ENCODE measurements around the gene RBM3. TPM values are rescaled to one million over a fixed set of nuclear protein-coding genes. Genes with fewer than 3 reads are reported as not detected.
A peak's percentile ranks its signal among the peaks of the same experiment; 100 is the strongest.

The RBM3 gene
- total RNA-seq, 1 experiment from 2014 or later, result 175 TPM

DNA sequence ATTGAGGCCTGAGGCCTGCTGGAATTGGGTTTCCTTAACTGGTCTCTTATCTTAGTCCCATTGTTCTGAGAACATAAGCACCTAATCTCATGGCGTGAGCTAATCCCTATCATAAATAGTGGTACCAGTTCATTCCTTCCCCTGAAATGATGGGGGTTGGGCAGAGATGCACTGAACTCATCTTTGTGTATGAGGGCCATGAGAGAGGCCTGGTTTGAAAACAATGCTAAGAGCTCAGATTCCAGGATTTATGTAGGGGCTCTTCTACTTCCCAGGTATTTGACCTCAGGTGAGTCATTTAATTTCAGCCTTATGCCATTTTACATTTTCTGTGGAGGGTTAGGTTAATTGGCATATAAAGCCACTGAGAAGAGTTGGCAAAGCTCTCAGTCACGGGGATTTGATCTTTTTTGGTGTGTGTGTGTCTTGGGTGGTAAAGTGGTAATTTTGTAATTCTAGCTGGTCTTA is 4.4 kb downstream of the RBM3 start:
- no peak for DNase-seq (ENCODE audit: low spot score)

DNA sequence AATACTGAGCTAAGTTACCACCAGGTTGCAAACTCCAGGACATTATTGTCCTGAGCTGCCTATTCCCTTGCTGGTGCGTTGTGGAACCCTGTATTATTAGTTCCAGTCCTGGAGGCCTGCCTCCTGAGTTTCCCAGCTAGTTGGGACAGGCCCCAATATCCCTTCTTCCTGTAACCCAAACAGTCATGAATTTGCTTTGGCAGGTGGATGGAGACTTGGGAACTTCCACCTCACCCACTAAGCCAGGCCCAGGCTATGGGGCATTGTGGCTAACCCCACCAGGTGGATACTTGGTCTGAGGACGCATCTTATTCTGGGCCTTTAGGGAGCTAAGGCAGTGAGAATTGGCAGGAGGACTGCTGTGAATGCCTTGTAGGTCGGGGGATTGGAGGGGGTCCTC is 5.0 kb downstream of the RBM3 start:
- no peak for DNase-seq (ENCODE audit: low spot score)

DNA sequence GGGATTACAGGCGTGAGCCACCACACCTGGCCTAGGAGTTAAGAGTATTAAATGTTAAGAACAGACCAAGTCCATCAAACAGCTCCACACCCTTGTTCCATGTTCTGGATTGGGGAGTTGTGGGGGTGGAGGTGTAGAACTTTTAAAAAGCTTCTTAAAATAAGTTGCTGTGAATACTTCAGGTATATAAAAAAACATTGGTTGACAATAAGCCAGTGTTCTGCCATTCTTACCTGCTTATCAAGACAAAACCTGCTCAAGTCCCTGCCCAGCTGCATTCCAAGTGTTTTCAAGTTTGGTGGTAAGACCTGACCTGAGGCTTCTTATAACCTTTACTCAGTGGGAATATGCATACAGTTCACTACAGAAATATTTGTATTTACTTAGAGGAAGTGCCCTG is 6.4 kb downstream of the RBM3 start:
- DNase-seq (ENCODE audit: low spot score), result no peak

DNA sequence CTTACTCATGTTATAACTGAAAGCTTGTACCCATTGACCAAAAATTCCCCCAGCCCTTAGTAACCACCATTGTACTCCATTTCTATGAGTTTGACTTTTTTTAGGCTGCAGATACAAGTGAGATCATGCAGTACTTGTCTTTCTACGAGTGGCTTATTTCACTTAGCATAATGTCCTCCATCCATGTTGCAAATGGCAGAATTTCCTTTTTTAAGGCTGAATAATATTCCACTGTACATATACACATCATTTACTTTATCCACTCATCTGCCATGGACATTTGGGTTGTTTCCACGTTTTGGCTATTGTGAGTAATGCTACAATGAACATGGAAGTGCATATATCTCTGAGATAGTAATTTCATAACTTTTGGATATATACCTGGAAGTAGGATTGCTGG is 10.4 kb downstream of the RBM3 start:
- no peak for DNase-seq (ENCODE audit: low spot score)

DNA sequence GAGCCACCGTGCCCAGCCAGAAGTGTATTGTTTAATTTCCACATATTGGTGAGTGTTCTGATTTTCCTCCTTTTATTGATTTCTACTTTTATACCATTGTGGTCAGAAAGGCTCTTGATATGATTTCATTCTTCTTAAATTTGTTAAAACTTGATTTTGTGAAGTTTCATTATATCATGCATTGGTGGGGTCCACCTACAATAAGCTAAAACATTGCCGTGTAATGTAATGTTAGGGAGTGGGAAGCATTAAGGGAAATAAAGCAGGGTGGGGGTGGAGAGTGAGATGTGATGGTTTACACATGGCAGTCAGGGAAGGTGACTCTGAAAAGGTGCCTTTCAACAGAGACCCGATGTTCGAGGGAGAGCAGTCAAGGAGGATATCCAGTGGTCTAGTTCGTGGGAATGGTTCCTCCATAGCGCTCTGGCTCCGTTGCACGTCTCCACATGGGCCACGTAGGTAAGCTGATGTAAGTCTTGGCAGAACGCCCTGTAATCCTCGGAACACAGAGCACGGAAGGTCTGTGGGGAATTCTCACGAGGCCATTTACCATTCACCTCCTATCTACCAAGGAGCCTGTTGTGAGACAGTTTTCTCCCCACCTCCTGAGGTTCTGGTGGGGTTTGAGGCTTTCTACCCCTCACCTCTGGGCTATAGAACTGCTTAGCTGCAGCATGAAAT is 15.3 kb downstream of the RBM3 start:
- DNase-seq (ENCODE audit: low spot score), result no peak

GRCh38 chrX:48590203-48591103 is 16.2 kb downstream of the RBM3 start:
- DNase-seq (ENCODE audit: low spot score), result no peak

GRCh38 chrX:48591255-48591791 is 17.0 kb downstream of the RBM3 start:
- DNase-seq (ENCODE audit: low spot score), result peak; percentile 88

GRCh38 chrX:48592971-48593370 is 18.7 kb downstream of the RBM3 start:
- DNase-seq (ENCODE audit: low spot score), result no peak

DNA sequence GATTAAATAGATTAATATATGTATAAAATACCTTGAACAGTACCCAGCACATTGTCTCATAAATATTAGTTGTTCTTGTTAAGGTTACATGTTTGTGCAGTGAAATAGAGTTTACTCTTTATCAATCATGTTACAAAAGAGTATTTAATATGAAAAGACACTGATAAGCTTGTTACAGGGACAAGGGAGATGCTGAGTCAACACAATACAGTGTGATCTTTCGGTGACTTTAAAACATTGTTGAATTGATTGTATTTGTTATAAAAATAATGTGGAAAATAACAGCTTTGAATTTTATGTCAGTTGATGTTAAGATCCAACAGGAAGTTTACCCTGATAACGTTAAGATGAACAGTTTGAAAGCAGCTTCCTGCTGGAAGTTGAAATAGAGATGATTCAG is 21.6 kb downstream of the RBM3 start:
- DNase-seq (ENCODE audit: low spot score), result no peak

GRCh38 chrX:48597353-48598264 is 23.3 kb downstream of the RBM3 start, which contains the start of gene WDR13:
WDR13 (plus strand) TSS chrX:48597492; CDS start chrX:48597997, 505 bp downstream.
- peak; percentile 92 for DNase-seq (ENCODE audit: low spot score)

DNA sequence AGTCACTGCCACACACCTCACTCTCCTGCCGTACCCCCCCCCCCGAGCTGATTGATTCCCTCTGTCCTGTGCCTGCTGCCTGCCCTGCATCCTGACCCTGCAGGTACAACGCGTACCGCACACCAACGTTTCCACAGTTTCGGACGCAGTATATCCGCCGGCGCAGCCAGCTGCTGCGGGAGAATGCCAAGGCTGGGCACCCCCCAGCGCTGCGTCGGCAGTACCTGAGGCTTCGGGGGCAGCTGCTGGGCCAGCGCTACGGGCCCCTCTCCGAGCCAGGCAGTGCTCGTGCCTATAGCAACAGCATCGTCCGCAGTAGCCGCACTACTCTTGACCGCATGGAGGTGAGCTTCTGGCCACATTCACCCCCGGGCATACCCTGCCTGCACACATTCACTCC is 24.3 kb downstream of the RBM3 start:
- DNase-seq (ENCODE audit: low spot score), result no peak

- no peak for DNase-seq (ENCODE audit: low spot score)
Measured at GRCh38 chrX:48599341-48599740, 25.1 kb downstream of the RBM3 start.

DNA sequence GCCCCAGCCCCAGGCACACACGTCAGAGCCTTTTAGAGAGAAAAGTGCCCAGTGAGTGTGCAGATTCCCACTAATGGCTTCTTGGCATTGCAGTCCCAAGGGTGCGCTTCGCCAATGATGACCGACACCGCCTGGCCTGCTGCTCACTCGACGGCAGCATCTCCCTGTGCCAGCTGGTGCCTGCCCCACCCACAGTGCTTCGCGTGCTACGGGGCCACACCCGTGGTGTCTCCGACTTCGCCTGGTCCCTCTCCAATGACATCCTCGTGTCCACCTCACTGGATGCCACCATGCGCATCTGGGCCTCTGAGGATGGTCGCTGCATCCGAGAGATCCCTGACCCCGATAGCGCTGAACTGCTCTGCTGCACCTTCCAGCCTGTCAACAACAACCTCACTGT is 25.9 kb downstream of the RBM3 start:
- no peak for DNase-seq (ENCODE audit: low spot score)

DNA sequence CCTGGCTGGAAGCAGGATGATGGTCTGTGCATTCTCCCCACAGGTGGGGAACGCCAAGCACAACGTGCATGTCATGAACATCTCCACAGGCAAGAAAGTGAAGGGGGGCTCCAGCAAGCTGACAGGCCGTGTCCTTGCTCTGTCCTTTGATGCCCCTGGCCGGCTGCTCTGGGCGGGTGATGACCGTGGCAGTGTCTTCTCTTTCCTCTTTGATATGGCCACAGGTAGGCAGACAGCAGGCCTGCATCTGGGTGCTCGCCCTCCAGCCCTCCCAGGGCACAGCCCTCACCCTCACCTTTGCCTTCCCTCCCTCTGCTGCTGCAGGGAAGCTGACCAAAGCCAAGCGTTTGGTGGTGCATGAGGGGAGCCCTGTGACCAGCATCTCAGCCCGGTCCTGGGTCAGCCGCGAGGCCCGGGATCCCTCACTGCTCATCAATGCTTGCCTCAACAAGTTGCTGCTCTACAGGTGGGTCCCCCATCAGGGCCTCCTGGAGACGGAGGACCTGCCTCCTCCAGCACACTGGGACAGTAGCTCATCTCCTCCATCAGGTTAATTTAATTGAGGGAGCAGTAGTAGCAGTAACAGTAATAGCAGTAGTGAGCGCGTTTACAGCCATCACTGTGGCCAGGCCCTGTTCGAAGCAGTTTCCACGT is 27.6 kb downstream of the RBM3 start:
- no peak for DNase-seq (ENCODE audit: low spot score)

DNA sequence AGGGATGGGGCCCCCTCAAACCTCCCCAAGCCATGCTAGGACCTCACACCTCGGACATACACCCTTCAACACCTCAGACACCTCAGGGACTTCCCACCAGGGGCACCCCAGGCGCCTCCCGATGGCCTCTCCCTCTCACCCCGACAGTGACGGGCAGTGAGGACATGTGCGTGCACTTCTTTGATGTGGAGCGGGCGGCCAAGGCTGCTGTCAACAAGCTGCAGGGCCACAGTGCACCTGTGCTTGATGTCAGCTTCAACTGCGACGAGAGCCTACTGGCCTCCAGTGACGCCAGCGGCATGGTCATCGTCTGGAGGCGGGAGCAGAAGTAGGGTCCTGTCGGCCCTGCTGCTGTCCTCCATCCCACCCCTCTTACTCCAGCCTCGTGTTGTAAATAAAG is 30.4 kb downstream of the RBM3 start:
- no peak for DNase-seq (ENCODE audit: low spot score)

GRCh38 chrX:48606091-48606490 is 31.8 kb downstream of the RBM3 start:
- DNase-seq (ENCODE audit: low spot score), result no peak

GRCh38 chrX:48611703-48612102 is 37.4 kb downstream of the RBM3 start:
- no peak for DNase-seq (ENCODE audit: low spot score)

DNA sequence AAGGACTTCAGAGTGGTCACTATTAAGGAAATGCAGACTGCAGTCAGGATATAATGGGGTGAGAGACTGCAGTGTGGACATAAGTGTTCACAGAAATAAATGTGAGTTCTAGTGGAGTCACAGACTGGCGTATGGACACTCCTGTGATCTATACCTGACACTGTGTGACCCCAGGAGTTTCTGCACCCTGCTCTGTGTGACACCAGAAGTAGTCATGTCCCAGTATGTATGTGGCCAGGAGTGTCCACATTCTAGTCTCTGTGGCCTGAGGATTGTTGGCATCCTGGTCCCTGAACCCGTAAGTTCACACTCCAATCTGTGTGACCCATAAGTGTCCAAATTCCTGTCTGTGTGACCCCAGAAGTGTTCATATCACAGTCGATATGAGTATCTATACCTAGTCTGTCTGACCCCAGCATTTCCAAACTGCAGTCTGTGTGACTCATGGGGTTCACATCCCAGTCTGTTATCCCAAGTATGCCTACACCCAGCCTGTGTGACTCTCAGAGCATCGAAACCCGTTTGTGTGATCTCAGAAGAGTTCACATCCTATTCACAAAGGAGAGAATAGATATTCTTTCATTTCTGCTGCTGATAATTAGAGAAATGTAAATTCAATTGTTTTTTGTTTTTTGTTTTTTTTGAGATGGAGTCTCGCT is 39.3 kb downstream of the RBM3 start:
- no peak for DNase-seq (ENCODE audit: low spot score)

GRCh38 chrX:48616576-48616975 is 42.3 kb downstream of the RBM3 start:
- no peak for DNase-seq (ENCODE audit: low spot score)

GRCh38 chrX:48617542-48618340 is 43.5 kb downstream of the RBM3 start:
- DNase-seq (ENCODE audit: low spot score), result peak; percentile 25

Measured in H4 (cell line).